ENCODE data around the gene PASK.

Gene PASK

GRCh38 chr2:241148239-241148638 is 1.0 kb downstream of the PASK start:
- DNase-seq (ENCODE audit: low read depth, low spot score): no peak

GRCh38 chr2:241147336-241147735 is 1.9 kb downstream of the PASK start:
- no peak for DNase-seq (ENCODE audit: low read depth, low spot score)

- DNase-seq (ENCODE audit: low read depth, low spot score): no peak
These were observed 3.0 kb downstream of the PASK start for GRCh38 chr2:241146286-241146685.

GRCh38 chr2:241142593-241142992 is 6.7 kb downstream of the PASK start:
- DNase-seq (ENCODE audit: low read depth, low spot score): no peak

- DNase-seq (ENCODE audit: low read depth, low spot score): no peak
These were observed 7.2 kb downstream of the PASK start for GRCh38 chr2:241142063-241142462.

GRCh38 chr2:241141214-241141770 is 8.0 kb downstream of the PASK start:
- DNase-seq (ENCODE audit: low read depth, low spot score): no peak

- no peak for DNase-seq (ENCODE audit: low read depth, low spot score)
These were observed 8.8 kb downstream of the PASK start for GRCh38 chr2:241140445-241140840.

- no peak for DNase-seq (ENCODE audit: low read depth, low spot score)
These were observed 9.5 kb downstream of the PASK start for GRCh38 chr2:241139531-241140444.

- DNase-seq (ENCODE audit: low read depth, low spot score): no peak
These were observed 10.8 kb downstream of the PASK start for GRCh38 chr2:241138471-241138870.

- DNase-seq (ENCODE audit: low read depth, low spot score): no peak
These were observed 11.7 kb downstream of the PASK start for GRCh38 chr2:241137276-241138190.

- DNase-seq (ENCODE audit: low read depth, low spot score): no peak
These were observed 12.5 kb downstream of the PASK start for GRCh38 chr2:241136661-241137260.

GRCh38 chr2:241136191-241136590 is 13.1 kb downstream of the PASK start:
- no peak for DNase-seq (ENCODE audit: low read depth, low spot score)

- DNase-seq (ENCODE audit: low read depth, low spot score): no peak
These were observed 13.5 kb downstream of the PASK start for GRCh38 chr2:241135737-241136136.

GRCh38 chr2:241134711-241135110 is 14.6 kb downstream of the PASK start:
- no peak for DNase-seq (ENCODE audit: low read depth, low spot score)

GRCh38 chr2:241133436-241133820 is 15.8 kb downstream of the PASK start:
- no peak for DNase-seq (ENCODE audit: low read depth, low spot score)

- DNase-seq (ENCODE audit: low read depth, low spot score): no peak
These were observed 16.5 kb downstream of the PASK start for GRCh38 chr2:241132538-241133435.

GRCh38 chr2:241131531-241131930 is 17.7 kb downstream of the PASK start:
- DNase-seq (ENCODE audit: low read depth, low spot score): no peak

GRCh38 chr2:241130316-241130715 is 19.0 kb downstream of the PASK start:
- no peak for DNase-seq (ENCODE audit: low read depth, low spot score)

- no peak for DNase-seq (ENCODE audit: low read depth, low spot score)
These were observed 20.0 kb downstream of the PASK start for GRCh38 chr2:241129086-241129871.

GRCh38 chr2:241128266-241128665 is 21.0 kb downstream of the PASK start:
- DNase-seq (ENCODE audit: low read depth, low spot score): no peak

Data from activated CD4-positive, CD25-positive, alpha-beta regulatory T cell treated with anti-CD3 and anti-CD28 coated beads, Interleukin-2, amount 50 U/mL, for 16 hours (primary cell).